WTC11 (cell line): ENCODE results near the gene BMPER.

Source experiments
- ARID4B ChIP-seq: sonication (generic); formaldehyde crosslinking; IDR thresholded peaks from 2 replicates; pipeline ENCODE4 v1.8.0; 2023; ENCODE audit warnings: missing genetic modification reagents, mild to moderate bottlenecking, borderline replicate concordance
- ATF2 ChIP-seq: sonication (generic); formaldehyde crosslinking; IDR thresholded peaks from 2 replicates; pipeline ENCODE4 v1.8.1; 2022; ENCODE audit warnings: low read depth, missing genetic modification reagents, borderline replicate concordance
- ATF3 ChIP-seq: sonication (generic); formaldehyde crosslinking; conservative IDR thresholded peaks from 2 replicates; pipeline ENCODE4 v1.8.1; 2022; ENCODE audit warnings: mild to moderate bottlenecking, missing genetic modification reagents
- CTCF ChIP-seq: fragments of 200-600 bp; IDR thresholded peaks from 2 replicates; pipeline ENCODE4 v1.8.0; 2022; ENCODE audit warnings: antibody characterized with exemption
- ELF4 ChIP-seq: sonication (generic); formaldehyde crosslinking; IDR thresholded peaks from 2 replicates; pipeline ENCODE4 v1.8.1; 2022; ENCODE audit warnings: low read depth, mild to moderate bottlenecking, moderate library complexity, missing genetic modification reagents
- HMGA2 ChIP-seq: fragments of 250-450 bp; sonication (Bioruptor Pico); IDR thresholded peaks from 2 replicates; pipeline ENCODE4 v1.4.0; 2021; ENCODE audit warnings: mild to moderate bottlenecking, moderate library complexity
- IRF1 ChIP-seq: sonication (generic); formaldehyde crosslinking; IDR thresholded peaks from 2 replicates; pipeline ENCODE4 v1.8.0; 2023; ENCODE audit warnings: missing genetic modification reagents
- NFYB ChIP-seq: sonication (generic); formaldehyde crosslinking; conservative IDR thresholded peaks from 2 replicates; pipeline ENCODE4 v1.8.0; 2022; ENCODE audit warnings: low read depth, missing genetic modification reagents
- OVOL2 ChIP-seq: fragments of 250-450 bp; sonication (Bioruptor Pico); IDR thresholded peaks from 2 replicates; pipeline ENCODE4 v1.9.0; 2021; ENCODE audit warnings: mild to moderate bottlenecking, borderline replicate concordance
- USF2 ChIP-seq: sonication (generic); formaldehyde crosslinking; IDR thresholded peaks from 2 replicates; pipeline ENCODE4 v1.8.1; 2023; ENCODE audit warnings: mild to moderate bottlenecking, missing genetic modification reagents, moderate library complexity

GRCh38 chr7:33928986-33929385 is 23.6 kb downstream of the BMPER start:
- no peak for TF ChIP-seq IRF1 (CRISPR knock-in tag)
- TF ChIP-seq ATF3: no peak
- TF ChIP-seq CTCF: no peak
- no peak for TF ChIP-seq OVOL2 (CRISPR knock-in tag)
- TF ChIP-seq USF2 (CRISPR knock-in tag): no peak
- no peak for TF ChIP-seq NFYB
- TF ChIP-seq HMGA2 (CRISPR knock-in tag): no peak
- no peak for TF ChIP-seq ATF2 (CRISPR knock-in tag)
- no peak for TF ChIP-seq ARID4B
- no peak for TF ChIP-seq ELF4 (CRISPR knock-in tag)
